ENCODE results near the gene NOC3L.

The NOC3L gene

DNA sequence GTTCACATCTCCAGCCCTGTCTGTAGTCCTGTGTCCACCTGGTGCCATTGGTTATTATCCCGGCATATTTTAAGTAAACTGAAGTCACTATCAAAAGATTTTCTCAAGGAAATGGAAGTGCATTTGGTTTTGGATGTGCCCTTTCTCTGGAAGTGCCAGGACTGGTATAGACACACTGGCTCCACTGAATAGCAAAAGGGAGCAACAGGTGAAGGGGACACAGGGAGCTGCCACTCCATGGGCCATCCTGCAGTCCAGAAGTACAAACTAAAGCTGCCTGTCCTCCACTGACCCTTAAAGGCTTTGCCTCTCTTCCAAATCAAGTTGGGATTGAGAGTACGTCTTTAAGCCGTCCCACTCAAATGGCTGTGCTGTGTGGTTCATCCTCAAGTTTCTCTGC lies 62.7 kb downstream of the NOC3L start:
- no peak for DNase-seq (ENCODE audit: low read depth)

DNA sequence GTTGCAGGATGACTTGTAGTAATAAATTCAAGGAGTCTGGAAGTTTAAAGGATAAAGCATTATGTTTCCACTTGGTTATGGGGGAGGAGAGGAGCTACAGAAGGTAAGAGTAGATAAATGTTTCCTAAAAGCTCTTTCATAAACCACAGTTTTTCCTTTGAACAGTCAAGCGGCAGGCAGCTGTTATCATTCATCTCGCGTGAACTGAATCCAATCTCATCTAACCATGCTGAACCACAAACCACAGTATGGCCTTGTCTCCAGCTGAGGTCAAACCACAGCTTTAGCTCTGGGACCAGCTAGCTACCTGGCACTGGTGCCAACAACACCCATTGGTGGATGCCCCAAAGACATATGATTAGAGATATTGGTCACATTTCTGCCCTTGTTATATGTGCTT lies 63.3 kb downstream of the NOC3L start:
- no peak for DNase-seq (ENCODE audit: low read depth)

DNA sequence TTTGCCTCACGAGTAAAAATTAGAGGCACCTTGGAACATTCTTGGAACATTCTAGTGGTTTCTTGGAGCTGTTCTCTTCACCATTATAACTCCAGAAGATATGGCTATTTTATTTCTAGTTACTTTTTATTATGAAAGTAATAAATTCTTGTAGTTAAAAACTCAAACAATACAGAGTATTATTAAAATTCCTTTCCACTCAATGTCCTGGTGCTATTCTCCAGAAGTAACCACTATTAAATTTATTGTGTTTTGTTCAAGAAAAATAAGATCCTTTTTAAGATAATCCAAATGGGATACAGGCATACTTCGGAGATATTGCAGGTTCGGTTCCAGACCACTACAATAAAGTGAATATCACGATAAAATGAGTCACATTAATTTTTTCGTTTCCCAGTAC lies 68.6 kb downstream of the NOC3L start:
- DNase-seq (ENCODE audit: low read depth), result no peak

DNA sequence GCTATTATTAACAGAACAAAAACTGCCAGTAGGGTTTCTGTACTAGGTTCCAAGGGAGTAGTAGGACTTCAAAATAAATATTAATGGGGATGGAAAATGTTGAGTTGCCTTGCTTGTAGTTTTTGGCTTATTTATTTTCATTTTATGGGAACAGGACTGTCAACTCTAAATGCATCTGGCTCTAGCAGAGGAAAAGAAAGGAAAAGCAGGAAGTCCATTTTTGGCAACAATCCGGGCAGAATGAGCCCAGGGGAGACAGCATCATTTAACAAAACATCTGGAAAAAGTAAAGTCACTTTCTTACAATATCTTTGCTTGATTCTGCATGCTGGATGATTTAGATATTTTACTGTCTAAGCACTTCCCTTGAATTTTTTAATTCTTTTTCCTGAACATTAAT lies 69.4 kb downstream of the NOC3L start:
- DNase-seq (ENCODE audit: low read depth), result no peak

DNA sequence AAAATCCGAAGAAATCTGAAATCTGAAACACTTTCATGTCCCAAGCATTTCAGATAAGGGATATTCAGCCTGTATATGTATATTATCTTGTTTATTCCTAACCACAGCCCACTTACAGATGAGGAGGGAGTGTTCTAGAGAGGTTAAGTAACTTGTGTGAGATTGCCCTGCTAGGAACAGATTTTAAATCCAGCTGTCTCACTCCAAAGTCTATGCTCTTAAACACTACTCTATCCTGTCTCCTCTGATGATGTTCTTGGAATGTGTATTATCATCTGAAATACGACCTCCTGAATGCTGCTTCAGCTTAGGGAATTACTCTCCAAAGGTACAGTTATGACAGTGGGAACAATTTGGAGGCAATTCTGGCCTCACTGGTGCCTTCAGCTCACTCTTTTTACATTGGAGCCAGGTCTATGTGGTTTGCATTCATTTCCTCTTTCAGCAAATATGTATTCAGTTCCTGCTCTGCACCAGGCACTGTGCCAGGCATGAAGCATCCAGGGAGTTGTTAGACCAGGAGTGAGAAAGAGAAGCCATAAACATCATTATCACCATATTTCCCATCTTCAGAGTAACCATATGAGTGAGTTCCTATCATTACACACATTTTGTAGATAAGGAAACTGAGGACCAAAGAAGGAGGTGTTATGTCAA lies 70.2 kb downstream of the NOC3L start:
- no peak for DNase-seq (ENCODE audit: low read depth)

DNA sequence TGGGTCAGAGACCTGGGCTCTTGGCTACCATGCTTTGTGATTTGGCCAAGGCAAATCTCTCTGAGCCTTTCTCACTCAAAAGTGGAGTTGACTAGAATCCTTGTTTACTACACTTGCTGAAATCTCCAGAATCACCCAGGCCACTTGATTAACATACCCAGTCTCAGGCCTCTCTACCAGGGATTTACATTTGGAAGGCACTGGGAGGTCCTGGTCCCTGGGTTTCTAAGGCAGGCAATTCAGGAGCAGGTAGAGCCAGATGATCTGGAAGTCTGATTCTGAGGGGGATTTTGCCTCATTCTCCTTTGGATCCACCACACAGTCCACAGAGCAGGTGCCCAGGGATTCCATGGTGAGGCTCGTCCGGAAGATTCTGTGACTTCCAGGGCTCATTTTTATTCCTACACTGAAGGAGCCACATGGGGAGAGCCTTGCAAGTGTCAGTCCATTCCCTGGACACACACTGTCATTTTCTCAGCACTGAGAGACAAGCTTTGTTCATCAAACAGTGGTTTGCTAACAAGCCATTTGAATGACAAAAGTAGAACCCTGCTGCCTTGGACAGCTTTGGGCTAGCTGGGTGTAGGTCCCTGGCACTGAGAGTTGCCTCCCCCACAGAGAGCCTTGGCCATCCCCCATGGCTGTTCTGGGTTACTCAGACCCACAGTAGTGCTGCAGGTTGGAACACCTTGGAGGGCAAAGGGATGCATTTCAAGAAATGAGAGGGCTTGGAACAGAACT lies 74.2 kb downstream of the NOC3L start:
- DNase-seq (ENCODE audit: low read depth), result no peak

DNA sequence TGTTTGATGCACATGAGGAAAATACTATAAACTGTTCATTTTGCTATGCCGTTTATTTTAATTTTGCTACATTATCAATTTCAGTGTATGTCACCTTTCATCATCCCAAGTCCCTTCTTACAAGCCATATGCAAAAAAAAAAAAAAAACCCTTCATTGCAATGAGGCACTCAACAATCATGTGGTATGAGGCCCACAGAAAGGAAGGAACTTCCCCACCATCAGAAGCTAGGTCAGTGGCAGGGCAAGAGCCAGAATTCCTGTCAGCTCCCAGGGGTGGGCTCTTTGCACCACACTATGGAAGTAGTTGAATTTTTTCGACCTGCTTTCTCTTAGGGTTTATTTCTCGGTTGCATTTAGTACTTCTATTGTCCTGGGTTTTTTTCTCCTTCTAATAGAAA lies 75.4 kb downstream of the NOC3L start:
- no peak for DNase-seq (ENCODE audit: low read depth)

DNA sequence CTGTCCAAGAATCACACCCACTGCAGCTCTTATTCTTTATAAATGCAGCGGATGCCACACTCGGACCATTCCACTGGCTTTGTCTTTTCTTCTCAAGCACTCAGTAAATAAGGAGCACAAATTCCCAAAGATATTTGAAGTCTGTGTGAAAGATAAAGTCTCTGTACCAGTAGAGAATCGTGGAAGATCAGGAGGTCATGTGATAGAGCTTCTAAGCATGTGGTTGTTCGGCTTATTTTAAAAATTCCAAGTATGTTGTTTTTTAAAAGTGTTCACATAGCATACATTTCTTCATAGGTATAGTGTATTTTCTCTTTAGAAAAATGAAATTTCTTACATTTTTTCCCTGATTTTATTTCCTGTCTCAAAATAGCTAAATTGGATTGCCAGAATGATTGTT lies 75.8 kb downstream of the NOC3L start:
- DNase-seq (ENCODE audit: low read depth), result no peak

DNA sequence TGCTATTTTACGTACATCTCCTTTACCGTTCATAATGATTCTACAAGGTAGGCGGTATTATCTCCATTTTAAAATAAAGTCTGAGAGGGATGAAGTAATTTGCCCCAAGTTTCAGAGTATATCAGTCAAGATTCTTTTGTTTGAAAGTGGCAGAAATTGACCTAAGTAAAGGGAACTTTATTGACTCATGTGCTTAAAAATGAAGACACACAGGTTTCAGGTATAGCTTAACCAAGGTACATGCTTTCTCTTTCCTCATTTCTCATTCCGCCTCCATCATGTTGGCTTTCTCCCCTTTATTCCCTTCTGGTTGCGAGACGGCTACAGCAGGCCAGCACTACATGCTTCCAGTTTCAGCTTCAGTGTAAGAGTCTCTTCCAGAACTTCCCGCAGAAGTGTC lies 77.5 kb downstream of the NOC3L start:
- no peak for DNase-seq (ENCODE audit: low read depth)

Measured in activated T-cell treated with anti-CD3 and anti-CD28 coated beads for 1 hour (primary cell).